Measurements from ENCODE around the gene AKT1S1.

The AKT1S1 gene

DNA sequence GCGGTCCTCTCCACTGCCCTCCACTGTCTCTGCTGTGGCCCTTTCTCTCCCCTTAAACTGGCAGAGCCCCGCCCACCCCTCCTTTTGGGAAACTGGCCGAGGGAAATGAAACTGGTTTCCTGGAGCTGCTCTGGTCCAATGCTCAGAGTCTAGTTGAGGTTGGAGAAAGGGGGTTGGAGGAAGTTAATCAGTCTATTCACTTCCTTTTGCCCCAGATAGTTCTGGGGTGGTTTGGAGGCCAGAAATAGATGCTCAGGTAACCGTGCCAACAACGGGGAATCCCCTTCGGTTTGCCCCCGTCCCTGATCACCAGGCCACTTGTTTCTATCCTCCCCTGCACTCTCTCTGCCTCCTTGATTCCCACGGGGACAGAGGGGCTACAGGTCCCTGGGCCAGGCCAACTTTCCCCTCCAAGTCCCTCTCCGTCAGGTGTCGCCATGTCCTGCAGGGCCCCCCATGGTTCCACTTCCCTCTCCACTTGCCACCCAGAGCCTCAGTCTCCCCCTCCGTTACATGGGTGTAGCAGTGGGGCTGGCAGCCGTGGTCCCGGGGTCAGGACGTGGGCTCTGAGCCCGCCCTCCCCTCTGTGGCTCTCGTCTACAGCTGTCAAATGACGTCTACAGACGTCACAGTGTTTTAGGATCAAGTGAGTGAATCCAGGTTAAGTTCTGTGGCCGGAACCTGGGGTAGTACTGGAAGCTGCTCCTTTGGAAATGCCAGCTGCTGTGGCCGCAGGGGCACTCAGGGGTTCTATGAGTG, 19.9 kb upstream of the AKT1S1 start, which contains the start of gene IL4I1:
IL4I1 (minus strand) TSS at position 25 of the 759 bp plus-strand sequence. CDS start 727 bp downstream, outside the sequence.
- no peaks in the 10 kb centered on the region for H3K9me3 ChIP-seq
- TF ChIP-seq, protein P1, sequence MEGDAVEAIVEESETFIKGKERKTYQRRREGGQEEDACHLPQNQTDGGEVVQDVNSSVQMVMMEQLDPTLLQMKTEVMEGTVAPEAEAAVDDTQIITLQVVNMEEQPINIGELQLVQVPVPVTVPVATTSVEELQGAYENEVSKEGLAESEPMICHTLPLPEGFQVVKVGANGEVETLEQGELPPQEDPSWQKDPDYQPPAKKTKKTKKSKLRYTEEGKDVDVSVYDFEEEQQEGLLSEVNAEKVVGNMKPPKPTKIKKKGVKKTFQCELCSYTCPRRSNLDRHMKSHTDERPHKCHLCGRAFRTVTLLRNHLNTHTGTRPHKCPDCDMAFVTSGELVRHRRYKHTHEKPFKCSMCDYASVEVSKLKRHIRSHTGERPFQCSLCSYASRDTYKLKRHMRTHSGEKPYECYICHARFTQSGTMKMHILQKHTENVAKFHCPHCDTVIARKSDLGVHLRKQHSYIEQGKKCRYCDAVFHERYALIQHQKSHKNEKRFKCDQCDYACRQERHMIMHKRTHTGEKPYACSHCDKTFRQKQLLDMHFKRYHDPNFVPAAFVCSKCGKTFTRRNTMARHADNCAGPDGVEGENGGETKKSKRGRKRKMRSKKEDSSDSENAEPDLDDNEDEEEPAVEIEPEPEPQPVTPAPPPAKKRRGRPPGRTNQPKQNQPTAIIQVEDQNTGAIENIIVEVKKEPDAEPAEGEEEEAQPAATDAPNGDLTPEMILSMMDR (IDR thresholded peaks at IDR 0.05; ENCODE audit: low read depth, low read length) = no peak
- H3K4me3 ChIP-seq (ENCODE audit: low read depth, low read length) = no peak within 1 kb of the TSS
- no peaks in the 10 kb centered on the region for H3K4me1 ChIP-seq
- no peak for DNase-seq
- no peaks in the 10 kb centered on the region for H3K36me3 ChIP-seq
- no peaks in the 10 kb centered on the region for H3K27me3 ChIP-seq

DNA sequence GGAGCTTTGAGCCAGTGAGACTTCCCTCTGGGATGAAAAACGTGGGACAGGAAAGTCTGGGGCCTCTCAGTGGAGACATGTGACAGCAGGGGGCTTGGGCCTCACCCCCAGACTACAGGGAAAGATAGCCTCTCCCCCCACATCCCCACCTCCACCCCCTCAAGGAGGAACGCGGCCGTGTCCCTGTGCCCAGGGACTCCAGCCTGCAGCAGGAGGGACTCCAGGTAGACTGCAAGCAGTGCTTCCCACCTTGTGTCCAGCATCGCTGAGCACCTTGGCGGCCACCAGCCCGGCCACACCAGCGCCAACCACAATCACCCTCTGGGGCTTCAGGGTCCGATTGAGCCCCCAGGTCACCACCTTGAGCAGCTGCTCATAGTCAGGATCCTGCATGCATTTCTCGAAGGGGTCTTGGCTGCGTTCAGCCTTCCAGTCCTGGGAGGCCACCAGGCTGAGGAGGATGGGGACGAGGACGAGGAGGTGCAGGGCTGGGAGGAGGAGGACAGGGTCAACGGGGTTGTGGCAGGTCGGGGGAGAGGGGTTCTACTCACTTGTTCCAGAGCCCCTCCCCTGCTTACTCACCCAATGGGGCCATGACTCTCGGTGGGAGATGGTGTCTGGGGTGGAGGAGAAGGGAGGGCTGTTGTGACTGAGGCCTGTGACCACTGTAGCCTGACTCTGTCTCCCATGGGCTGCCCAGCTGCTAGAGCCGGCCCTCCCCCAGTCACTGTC, 18.6 kb upstream of the AKT1S1 start:
- H3K4me1 ChIP-seq = peaks cover 6% of the 10 kb centered on the region; the same call in 1 of the 2 replicates
- no peak for DNase-seq
- TF ChIP-seq, protein P1 (IDR thresholded peaks at IDR 0.05; ENCODE audit: low read depth, low read length) = no peak
- no peaks in the 10 kb centered on the region for H3K9me3 ChIP-seq
- no peaks in the 10 kb centered on the region for H3K27me3 ChIP-seq
- no peaks in the 10 kb centered on the region for H3K36me3 ChIP-seq
- no peak overlapping the region for H3K4me3 ChIP-seq (ENCODE audit: low read depth, low read length)

DNA sequence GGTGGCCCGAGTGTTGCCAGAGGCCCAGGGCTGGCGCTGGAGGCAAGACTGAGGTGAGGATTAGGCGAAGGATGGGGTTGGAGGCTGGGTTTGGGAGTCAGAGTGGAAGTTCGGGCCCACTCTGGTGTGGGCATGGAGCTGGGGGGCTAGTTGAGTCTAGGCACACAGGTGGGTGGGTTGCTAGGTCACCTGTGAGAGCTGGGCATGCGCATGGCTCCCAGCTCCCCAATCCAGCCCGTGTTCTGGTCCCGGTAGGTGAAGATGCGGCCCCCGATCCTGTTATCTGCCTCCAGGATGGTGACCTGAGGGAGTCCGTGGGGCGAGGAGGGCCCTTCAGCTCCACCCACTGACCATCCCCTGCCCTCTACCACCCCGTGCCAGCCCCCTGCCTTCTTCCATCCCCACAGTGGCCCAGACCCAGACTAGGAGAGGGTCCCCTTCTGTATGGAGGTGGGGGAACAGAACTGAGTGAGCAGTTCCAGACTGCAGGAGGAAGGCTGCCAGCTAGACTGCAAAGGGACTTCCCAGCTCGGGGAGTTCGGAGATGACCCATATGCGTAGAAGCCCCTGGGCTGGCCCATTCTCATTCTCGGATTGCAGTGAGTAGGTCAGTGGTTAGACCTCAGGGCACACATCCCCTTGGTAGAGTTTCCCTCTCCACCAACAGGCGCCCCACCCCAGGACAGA, 17.9 kb upstream of the AKT1S1 start:
- no peaks in the 10 kb centered on the region for H3K27me3 ChIP-seq
- no peak overlapping the region for H3K4me3 ChIP-seq (ENCODE audit: low read depth, low read length)
- TF ChIP-seq, protein P1 (IDR thresholded peaks at IDR 0.05; ENCODE audit: low read depth, low read length) = no peak
- H3K36me3 ChIP-seq = no peaks in the 10 kb centered on the region
- no peak for DNase-seq
- H3K9me3 ChIP-seq = no peaks in the 10 kb centered on the region
- H3K4me1 ChIP-seq = peaks cover 6% of the 10 kb centered on the region; the same call in 1 of the 2 replicates

DNA sequence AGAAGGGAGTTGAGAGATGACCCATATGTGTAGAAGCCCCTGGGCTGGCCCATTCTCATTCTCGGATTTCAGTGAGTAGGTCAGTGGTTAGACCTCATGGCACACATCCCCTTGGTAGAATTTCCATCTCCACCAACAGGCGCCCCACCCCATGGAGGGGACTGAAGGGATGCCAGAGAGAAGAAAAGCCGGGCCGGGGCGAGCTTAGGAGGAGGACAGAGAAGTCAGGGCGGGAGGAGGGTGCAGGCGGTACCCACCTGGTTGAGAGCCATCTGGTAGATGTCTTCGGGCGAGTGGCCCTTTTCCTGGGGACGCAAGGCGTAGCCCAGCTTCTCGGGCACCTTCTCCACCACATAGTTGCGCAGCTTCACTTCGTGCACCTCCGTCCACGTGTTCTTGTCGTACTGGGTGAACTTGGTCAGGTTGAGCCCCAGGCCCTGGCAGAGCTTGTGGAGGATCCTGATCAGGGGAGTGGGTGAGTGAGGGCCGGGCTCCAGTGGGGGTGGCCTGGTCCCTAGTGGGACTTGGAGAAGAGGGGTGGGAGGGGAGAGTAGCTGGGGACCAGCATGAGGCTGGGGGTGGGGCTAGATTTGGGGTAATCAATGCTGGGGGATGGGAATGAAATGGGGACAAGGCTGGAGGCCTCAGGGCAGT, 17.0 kb upstream of the AKT1S1 start:
- no peak for DNase-seq
- Histone ChIP-seq H3K27me3 (no peaks in the 10 kb centered on the region), H3K9me3 (no peaks in the 10 kb centered on the region), H3K36me3 (no peaks in the 10 kb centered on the region), H3K4me3 (ENCODE audit: low read depth, low read length) (no peak overlapping the region), H3K4me1 (peaks cover 6% of the 10 kb centered on the region; the same call in 1 of the 2 replicates)
- TF ChIP-seq, protein P1 (IDR thresholded peaks at IDR 0.05; ENCODE audit: low read depth, low read length) = no peak

DNA sequence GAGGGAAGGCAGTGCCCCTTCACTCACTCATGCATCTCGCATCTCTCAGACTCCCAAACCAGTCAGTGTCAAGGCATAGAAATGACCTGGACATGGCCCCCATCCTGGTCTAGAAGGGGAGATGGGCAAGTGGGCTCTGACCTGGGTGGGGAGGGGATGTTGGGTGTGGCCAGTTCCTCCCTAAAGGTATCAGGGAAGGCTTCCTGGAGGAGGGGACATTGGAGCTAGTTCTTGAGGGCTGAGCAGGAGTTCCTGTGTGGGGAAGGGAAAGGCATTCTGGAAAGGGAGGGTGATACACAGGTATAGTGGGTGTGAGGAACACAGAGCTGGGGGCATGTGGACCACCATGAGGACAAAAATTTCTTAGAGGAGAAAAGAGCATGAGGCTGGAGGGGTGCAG, 15.6 kb upstream of the AKT1S1 start:
- no peaks in the 10 kb centered on the region for H3K9me3 ChIP-seq
- H3K4me1 ChIP-seq = peaks cover 6% of the 10 kb centered on the region; the same call in 1 of the 2 replicates
- H3K4me3 ChIP-seq (ENCODE audit: low read depth, low read length) = no peak overlapping the region
- DNase-seq = no peak
- no peaks in the 10 kb centered on the region for H3K36me3 ChIP-seq
- H3K27me3 ChIP-seq = no peaks in the 10 kb centered on the region
- TF ChIP-seq, protein P1 (IDR thresholded peaks at IDR 0.05; ENCODE audit: low read depth, low read length) = no peak
